PFSK-1 (cell line): ENCODE measurements around the gene RBP3.

Experiments
- FOXP2 ChIP-seq: optimal IDR thresholded peaks from 2 replicates; pipeline ENCODE3; 2011; ENCODE audit warnings: borderline replicate concordance, control low read depth, inconsistent platforms; ENCODE audit not compliant: insufficient read depth; ENCODE audit errors: extremely low read length, extremely low read depth
- POLR2AphosphoS5 ChIP-seq: IDR thresholded peaks from 2 replicates; pipeline ENCODE4 v1.6.1; 2012; ENCODE audit warnings: low read depth, mild to moderate bottlenecking, control low read depth, low read length, moderate library complexity
- REST ChIP-seq, 2 experiments: IDR thresholded peaks; 2 replicates each; pipeline versions ENCODE4 v1.6.1 to v1.8.0; 2011 to 2012; ENCODE audit warnings: low read depth in 2 of 2, low read length in 2 of 2, control low read depth in 1 of 2, inconsistent platforms in 1 of 2, mild to moderate bottlenecking in 1 of 2, moderate library complexity in 1 of 2; ENCODE audit not compliant: insufficient read depth in 1 of 2
- SIN3A ChIP-seq: IDR thresholded peaks from 2 replicates; pipeline ENCODE4 v1.6.1; 2012; ENCODE audit warnings: mild to moderate bottlenecking, low read length, moderate library complexity, borderline replicate concordance; ENCODE audit not compliant: insufficient read depth
- TAF1 ChIP-seq: IDR thresholded peaks from 2 replicates; pipeline ENCODE4 v1.6.1; 2012; ENCODE audit warnings: low read length, control low read depth, borderline replicate concordance; ENCODE audit not compliant: insufficient read depth

- TF ChIP-seq POLR2AphosphoS5 (no peak), REST (IDR thresholded peaks at IDR 0.05; ENCODE audit: insufficient read depth in 1 of 2, low read depth in 2 of 2, low read length in 2 of 2) (no peak), FOXP2 (no peak), SIN3A (no peak), TAF1 (no peak)
Measured at GRCh38 chr10:47351899-47352815, 4.0 kb downstream of the RBP3 start.
